GM19239 (cell line): Measurements from ENCODE around the gene PRSS22.
A peak's percentile ranks its signal among the peaks of the same experiment; 100 is the strongest.

ENCODE experiments used
- DNase-seq: peaks from one replicate; pipeline ENCODE4 v3.0.0; 2011; ENCODE audit warnings: low spot score; ENCODE audit not compliant: insufficient read length
- FAIRE-seq: peaks from 2 replicates; lab custom pipeline; 2011; peaks lifted over from hg19 to GRCh38; lab: Jason Lieb, UNC

Gene PRSS22

GRCh38 chr16:2881783-2882649 lies 24.0 kb upstream of the PRSS22 start:
- no peak for DNase-seq
- FAIRE-seq = no peak

GRCh38 chr16:2879854-2880508 lies 22.0 kb upstream of the PRSS22 start:
- FAIRE-seq (no peak), DNase-seq (no peak)

- peak; percentile 96 for FAIRE-seq
- peak; percentile 62 for DNase-seq
Measured at GRCh38 chr16:2874912-2875362, 17.0 kb upstream of the PRSS22 start.

DNA sequence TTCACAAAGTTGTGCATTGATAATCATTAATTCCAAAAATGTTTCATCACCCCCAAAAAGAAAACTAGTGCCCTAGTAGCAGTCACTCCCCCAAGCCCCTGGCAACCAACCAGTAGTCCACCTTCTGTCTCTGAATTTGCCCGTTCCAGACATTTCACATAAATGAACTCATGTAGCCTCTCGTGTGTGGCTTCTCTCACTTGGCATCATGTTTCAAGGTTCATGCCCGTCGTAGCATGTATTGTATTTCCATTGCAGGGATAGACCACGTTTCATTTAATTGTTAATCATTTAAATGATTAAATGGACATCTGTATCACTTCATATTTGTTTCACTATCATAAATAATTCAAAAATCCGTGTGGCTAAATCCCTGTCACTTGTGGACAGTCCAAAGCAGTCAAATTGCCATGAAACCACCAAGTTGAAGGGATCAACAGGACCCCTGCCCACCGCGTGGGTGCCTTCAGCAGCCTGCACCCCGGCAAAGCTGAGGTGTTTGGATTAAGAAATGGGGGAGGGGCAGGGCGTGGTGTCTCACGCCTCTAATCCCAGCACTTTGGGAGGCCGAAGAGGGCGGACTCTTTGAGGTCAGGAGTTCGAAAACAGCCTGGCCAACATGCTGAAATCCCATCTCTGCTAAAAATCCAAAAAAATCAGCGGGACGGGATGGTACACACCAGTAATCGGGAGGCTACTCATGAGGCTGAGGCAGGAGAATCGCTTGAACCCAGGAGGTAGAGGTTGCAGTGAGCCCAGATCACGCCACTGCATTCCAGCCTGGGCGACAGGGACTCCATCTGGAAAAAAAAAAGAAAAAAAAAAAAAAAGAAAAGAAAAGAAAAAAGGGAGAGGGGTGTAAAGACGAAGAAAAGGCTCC lies 16.3 kb upstream of the PRSS22 start:
- DNase-seq = no peak
- FAIRE-seq = no peak

DNA sequence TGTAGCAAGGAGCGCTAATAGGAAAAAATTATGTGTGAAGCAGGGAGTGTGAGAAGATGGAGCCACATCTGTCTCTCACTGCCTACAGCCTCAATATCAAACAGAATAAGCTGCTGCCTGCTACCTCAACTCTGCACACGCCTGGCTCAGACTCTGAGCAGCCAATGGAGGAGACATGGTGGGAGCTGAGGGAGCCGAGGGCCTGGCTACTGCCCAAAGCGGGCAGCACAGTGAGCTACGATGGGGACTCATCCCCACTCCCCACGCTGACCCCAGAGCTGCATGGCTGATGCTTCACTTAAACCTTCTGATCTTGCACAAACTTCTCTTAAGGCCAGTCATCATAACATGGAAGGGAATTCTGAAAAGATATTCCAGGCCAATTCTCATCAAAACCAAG lies 14.0 kb upstream of the PRSS22 start:
- no peak for DNase-seq
- no peak for FAIRE-seq

GRCh38 chr16:2867987-2868789 lies 10.2 kb upstream of the PRSS22 start:
- FAIRE-seq (peak; percentile 97), DNase-seq (peak; percentile 98)

- no peak for DNase-seq
- no peak for FAIRE-seq
Measured at GRCh38 chr16:2867661-2867986, 9.7 kb upstream of the PRSS22 start.

DNA sequence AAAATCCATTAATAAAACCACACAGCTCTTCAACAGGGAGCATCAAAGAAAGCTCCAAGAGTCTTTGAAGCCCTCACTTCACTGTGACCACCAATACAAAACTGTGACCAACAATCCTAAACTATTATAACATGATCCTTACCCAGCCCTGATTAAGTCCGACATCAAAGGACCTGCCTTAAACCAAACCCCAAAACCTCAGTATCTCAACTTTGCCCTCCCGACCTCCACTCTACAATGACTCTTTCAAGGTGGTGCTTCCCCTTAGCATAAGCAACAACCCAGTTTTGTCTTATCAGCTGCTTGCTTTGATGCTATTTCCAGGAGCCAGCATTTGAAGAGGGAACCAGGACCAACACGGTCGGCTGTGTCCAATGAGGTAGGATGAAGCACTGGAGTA lies 8.5 kb upstream of the PRSS22 start:
- FAIRE-seq = no peak

GRCh38 chr16:2865651-2866050 lies 7.7 kb upstream of the PRSS22 start:
- FAIRE-seq = no peak

More for the DNA sequence above, 8.5 kb upstream of the PRSS22 start:
- no peak for DNase-seq

GRCh38 chr16:2860826-2861567 lies 3.0 kb upstream of the PRSS22 start:
- FAIRE-seq = no peak
- no peak for DNase-seq

More at GRCh38 chr16:2865651-2866050, 7.7 kb upstream of the PRSS22 start:
- no peak for DNase-seq

- FAIRE-seq (no peak), DNase-seq (no peak)
Measured at GRCh38 chr16:2859686-2860265, 1.8 kb upstream of the PRSS22 start.

- FAIRE-seq (no peak), DNase-seq (no peak)
Measured at GRCh38 chr16:2858245-2859025, 465 bp upstream of the PRSS22 start.

DNA sequence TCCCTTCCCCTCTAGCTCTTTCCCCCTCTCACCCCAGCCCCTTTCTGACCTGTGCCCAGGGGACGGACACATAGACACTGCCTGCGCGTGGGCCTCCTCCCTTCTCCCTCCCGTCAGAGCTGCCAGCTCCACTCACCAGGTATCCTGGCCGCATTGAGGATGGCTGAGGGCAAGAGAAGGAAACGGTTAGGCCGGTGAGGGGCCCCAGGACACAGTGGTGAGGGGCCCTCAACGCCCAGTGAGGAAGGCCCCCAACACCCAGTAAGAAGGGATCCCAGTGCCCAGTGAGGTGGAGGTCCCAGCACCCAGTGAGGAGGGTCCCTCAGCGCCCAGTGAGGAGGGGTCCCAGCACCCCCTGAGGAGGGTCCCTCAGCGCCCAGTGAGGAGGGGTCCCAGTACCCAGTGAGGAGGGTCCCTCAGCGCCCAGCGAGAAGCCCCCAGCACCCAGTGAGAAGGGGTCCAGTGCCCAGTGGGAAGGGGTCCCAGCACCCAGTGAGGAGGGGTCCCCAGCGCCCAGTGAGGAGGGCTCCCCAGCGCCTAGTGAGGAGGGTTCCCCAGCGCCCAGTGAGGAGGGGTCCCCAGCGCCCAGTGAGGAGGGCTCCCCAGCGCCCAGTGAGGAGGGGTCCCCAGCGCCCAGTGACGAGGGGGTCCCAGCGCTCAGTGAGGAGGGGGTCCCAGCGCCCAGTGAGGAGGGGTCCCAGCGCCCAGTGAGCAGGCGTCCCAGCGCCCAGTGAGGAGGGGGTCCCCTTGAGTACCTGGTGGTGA lies 1.1 kb downstream of the PRSS22 start:
- FAIRE-seq = no peak
- no peak for DNase-seq

DNA sequence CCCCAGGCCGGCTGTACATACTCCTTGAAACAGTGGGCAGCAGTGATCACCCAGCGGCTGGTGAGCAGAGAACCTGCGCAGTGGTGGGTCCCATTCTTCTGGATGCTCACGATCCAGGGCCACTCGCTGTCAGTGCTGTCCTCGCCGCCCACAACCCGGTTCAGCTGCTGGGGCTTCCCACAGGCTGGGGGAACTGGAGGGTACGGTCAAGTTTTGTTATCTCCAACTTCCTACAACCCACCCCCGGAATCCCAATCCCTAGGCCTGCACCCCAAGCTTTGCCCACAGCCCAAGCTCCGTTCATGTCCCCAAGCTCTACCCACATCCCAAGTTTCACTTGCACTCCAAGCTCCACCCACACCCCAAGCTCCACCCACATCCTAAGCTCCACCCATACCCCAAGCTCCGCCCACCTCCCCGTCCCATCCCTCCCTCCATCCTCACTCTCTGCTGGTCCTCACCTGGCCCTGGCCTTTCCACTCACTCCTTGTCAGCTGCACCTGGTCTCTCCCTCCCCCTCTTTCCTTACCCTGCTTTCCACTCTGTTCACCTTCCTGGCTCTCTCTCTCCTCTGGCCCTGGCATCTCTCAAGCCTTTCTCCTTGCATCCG lies 1.8 kb downstream of the PRSS22 start:
- DNase-seq (no peak), FAIRE-seq (no peak)

DNA sequence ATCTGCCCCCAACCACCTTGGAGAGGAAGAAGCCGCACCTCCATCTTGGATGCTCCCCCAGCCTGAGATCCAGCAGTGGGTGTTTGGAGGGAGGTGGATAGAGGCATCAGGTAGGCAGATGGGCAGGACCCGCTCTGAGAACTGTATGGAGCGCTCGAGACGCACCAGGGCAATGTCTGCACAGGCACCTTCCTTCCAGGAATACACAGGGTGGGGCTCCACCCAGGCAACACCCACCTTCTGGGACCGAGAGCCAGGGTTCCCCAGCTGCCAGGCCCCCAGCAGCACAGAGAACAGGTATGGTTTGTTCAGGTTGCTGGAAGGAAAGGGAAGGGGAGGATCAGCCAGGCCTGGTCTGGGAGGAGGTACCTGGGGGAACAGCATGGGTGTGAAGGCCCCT lies 2.4 kb downstream of the PRSS22 start:
- FAIRE-seq (no peak), DNase-seq (no peak)

DNA sequence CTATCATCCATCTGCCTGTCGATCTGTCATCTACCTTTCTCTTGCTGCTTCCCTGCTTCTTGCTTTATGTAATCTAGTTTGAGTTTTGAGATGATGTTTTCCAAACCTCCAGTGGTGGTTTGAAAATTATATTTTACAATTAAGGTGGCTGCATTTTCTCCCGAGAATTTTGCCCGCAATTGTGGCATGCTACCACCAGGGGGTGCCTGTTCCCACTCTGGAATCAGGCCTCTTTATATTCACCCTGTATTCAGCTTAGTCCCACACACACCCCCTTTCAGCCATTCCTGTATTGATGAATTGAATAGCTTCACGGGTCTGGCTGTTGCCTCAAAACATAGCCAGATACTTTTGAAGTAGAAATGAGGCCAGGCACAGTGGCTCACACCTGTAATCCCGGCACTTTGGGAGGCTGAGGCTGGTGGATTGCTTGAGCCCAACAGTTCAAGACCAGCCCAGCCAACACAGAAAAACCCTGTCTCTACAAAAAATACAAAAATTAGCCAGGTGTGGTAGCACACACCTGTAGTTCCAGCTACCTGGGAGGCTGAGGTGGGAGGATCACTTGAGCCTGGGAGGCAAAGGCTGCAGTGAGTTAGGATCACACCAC lies 3.2 kb downstream of the PRSS22 start:
- FAIRE-seq = no peak
- no peak for DNase-seq
